Superior temporal gyrus (tissue), 1 donor: Measurements from ENCODE around the gene IFI6.
A peak's percentile ranks its signal among the peaks of the same experiment; 100 is the strongest.
"Not testable (repeated sequence)": the region's sequence is repeated elsewhere in the genome, so short reads cannot be mapped to it uniquely, and the experiment has no call there.

Experiments used
- DNase-seq: peaks from one replicate; pipeline ENCODE4 v3.0.0-alpha.2; 2016; ENCODE audit errors: extremely low spot score

The IFI6 gene

DNA sequence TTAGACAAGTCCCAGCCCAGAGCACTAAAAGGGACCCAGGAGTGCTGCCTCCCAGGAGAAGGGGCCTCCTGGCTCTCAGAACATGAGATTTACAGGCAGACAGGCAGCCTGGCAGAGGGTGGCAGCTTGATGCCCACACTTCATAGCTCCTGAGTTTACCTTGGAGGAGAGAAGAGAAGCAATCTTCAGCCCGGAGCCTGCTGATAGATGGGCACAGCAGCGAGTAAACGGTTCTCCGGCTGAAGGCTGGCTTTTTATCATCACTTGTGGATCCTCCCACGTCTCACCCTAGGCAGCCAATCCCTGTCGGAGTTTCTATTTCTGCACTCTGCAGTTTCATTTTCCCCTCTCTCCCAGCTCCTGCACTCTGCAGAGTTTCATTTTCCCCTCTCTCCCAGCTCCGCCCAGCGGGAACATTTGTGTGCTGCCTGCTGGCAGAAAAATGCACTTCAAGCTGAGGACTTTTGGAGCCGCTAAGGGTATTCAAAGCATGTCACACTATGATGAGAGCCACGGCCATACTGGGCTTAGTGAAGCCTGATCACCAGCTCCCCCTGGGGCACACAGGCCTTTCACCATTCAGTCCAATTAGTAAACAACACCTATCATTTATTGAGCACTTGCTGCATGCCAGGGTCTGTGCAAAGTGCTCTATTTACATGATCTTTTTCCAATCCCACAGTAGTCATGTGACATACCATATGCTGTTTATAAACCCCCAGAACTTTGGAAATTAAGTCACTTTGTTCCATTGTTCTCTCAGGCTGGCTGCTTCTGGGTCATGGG lies at the start of gene IFI6:
Gene IFI6, minus strand, starts transcription at position 229 of the 786 bp plus-strand sequence. CDS start 2,878 bp downstream, outside the sequence.
- peak; percentile 98 for DNase-seq

- DNase-seq = no peak
Observed at GRCh38 chr1:27719286-27720251, 47.6 kb upstream of the IFI6 start.

DNA sequence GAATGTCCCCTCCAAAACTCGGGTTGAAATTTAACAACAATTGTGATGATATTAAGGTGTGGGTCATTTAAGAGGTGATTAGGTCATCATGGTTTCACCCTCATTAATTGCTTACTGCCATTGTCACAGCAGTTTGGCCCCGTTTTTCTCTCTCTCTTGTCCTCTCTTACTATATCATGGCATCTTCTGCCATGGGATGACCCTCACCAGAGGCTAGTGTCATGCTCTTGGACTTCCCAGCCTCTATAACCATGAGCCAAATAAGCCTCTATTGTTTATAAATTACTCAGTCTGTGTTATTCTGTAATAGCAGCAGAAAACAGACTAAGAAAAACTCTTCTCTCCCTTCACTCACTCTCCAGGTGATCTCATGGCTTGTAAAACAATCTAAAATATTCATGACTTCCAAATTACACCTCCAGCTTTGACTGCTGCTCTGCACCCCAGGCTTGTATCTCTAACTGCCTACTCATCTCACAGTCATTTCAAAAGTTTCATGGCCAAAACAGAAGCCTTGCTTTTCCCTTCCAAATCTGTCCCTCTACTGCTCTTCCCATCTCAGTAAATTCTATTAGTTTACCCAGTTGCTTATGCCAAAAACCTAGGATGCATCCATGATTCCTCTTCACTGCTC lies 44.4 kb upstream of the IFI6 start:
- DNase-seq = no peak

- no peak for DNase-seq
Observed at GRCh38 chr1:27713869-27714513, 42.0 kb upstream of the IFI6 start.

GRCh38 chr1:27713139-27713725 lies 41.2 kb upstream of the IFI6 start:
- no peak for DNase-seq

GRCh38 chr1:27710574-27710973 lies 38.6 kb upstream of the IFI6 start:
- no peak for DNase-seq

GRCh38 chr1:27705545-27705944 lies 33.6 kb upstream of the IFI6 start:
- no peak for DNase-seq

DNA sequence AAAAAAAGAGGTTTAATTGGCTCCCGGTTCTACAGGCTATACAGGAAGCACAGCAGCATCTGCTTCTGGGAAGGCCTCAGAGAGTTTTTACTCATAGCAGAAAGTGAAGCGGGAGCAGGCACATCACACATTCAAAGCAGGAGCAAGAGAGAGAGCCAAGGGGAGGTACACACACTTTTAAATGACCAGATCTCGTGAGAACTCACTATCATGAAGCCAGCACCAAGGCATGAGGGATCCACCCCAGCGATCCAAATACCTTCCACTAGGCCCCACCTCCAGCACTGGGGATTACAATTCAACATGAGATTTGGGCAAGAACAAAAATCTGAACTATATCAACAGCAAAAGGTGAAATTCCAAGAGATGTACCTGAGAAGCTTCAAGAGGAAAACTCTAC lies 33.0 kb upstream of the IFI6 start:
- no peak for DNase-seq

DNA sequence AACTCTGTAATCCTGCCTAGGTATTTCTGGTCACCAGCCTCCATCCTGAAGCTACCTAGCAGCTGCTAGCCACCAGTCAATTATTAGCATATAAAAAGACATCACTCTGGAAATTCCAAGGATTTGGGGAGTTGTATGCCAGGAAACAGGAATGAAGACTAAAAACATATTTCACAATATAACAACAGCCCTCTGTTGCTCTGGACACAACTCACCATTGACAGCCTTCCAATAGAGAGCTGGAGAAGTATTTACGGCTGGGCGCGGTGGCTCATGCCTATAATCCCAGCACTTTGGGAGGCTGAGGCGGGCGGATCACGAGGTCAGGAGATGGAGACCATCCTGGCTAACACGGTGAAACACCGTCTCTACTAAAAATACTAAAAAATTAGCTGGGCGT lies 24.8 kb upstream of the IFI6 start:
- not testable (repeated sequence) for DNase-seq

GRCh38 chr1:27690183-27690582 lies 18.2 kb upstream of the IFI6 start:
- DNase-seq = no peak

DNA sequence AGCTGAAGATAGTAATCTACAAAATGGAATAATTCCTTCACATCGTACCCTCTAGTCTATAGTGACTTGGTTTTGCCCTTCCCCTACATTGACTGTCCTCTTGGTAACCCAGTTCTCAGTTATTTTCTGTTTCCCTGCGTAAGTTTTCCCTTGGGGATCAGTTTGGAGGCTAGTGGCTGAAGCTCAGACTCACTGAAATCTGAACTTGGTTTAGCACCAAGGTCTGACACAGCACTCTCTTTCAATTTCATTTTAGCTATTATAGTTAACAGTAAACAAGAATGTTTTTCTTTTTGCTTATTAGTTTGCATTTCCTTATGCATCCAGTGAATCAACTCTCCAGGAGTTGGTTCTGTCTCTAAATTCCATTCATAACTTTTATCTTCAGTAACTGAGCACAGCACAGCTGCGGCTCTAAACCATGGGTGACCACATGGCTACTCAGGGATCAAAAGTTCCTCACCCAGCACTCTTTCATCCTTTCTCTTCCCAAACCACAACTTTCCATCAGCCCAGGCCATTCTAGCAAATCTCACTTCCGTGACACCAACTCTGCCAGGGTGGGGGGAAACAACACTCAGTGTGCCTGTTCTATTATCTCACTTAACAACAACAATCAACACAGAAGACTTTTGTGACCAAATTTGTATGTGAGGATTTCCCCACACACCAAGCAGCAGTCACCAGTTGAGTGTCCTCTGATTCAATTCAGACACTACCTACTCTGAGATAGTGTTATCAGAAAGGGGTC lies 17.6 kb upstream of the IFI6 start:
- DNase-seq = no peak

- DNase-seq = no peak
Observed at GRCh38 chr1:27687906-27688305, 15.9 kb upstream of the IFI6 start.

DNA sequence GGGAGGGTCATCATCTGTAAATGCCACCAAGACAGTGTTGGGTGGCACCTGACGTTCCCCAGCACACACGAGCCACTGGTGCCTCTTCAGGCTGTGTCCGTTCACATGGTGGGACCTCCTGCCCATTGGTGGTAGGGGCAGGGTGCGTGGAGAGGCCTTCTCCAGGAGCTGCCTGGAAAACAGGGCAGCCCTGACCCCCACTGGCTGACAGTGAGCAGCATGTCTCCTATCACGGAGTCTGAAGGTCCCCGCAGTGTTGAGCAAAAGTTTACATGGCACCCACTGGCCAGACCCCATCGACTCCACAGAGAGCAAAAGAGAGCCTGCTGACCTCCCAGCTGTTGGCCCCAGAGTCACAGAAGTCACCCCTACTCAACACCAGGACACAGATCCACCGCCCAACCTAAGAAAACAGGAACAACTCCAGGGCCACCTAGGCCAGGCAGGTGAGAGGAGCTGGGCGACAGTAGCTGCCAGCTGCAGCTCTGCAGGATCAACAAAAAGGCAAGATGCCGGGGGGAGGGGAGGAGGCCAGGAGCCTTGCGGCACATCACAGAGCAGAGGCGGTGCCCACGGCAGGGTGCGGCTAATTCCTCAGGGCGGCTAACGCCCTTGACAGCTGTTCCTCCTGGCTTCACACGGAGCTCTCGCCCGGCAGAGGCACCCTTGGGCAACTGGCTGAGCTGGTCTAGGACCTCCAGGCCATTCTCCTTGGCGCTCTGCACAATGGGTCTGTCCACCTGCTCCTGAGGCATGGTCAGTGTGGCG lies 14.4 kb upstream of the IFI6 start:
- DNase-seq = no peak

GRCh38 chr1:27684176-27684575 lies 12.2 kb upstream of the IFI6 start:
- no peak for DNase-seq

DNA sequence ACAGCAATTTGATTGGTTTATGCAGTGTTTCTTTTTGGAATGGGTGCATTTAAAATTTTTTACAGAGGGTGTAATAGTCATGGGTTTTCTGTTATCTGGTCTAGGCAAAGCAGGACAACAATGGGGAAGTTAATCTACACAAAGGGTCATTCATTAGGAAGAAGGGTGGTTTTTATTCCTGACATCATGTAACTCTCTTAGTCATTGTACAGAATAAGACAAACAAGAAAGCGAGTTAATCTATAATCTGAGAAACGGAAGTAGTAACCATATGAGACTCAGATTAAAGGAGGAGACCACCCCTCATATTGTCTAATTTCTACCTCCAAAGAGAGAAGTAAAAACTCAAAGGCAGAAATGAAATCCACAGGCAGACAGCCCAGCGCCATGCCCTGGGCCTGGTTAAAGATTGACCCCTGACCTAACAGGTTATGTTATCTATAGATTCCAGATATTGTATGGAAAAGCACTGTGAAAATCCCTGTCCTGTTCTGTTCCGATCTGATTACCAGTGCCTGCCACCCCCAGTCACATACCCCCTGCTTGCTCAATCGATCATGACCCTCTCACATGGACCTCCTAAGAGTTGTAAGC lies 10.5 kb upstream of the IFI6 start:
- DNase-seq = peak; percentile 43

- DNase-seq = not testable (repeated sequence)
Observed at GRCh38 chr1:27681580-27681979, 9.6 kb upstream of the IFI6 start.

DNA sequence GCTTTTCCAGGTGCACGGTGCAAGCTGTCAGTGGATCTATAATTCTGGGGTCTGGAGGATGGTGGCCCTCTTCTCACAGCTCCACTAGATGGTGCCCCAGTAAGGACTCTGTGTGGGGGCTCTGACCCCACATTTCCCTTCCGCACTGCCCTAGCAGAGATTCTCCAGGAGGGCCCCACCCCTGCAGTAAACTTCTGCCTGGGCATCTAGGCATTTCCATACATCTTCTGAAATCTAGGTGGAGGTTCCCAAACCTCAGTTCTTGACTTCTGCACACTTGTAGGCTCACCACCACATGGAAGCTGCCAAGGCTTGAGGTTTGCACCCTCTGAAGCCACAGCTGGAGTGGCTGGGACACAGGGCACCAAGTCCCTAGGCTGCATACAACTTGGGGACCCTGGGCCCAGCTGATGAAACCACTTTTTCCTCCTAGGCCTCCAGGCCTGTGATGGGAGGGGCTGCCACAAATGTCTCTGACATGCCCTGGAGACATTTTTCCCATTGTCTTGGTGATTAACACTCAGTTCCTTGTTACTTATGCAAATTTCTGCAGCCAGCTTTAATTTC lies 8.3 kb upstream of the IFI6 start:
- not testable (repeated sequence) for DNase-seq

DNA sequence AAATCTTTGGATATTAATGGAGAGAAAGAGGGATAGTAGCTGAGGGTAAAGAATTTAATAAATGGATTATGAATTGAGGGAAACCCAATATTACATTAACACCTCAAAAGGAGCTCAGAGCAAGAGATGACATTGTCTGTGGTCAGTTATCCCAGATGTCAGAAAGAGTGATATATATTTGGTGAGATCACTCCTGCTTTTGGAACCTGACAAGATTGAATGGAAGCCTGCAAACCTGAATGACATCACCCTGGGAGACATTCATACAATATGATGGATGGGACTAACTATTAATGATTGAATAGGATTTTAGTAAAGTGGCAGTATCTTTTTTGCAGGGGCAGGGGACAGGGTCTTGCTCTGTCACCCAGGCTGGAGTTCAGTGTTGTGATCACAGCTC lies 6.8 kb upstream of the IFI6 start:
- no peak for DNase-seq

- DNase-seq = no peak
Observed at GRCh38 chr1:27676410-27676809, 4.4 kb upstream of the IFI6 start.
